ENCODE measurements around the gene CDC16. TPM values are rescaled to one million over a fixed set of nuclear protein-coding genes. Genes with fewer than 3 reads are reported as not detected.
"Not testable (repeated sequence)": the region's sequence is repeated elsewhere in the genome, so short reads cannot be mapped to it uniquely, and the experiment has no call there.

Gene CDC16
- total RNA-seq, 1 donor from 2014 or later: 65.5 TPM

- Histone ChIP-seq H3K36me3 (peaks cover 98% of the 10 kb centered on the region), H3K4me1 (no peaks in the 10 kb centered on the region), H3K27me3 (no peaks in the 10 kb centered on the region), H3K4me3 (no peak overlapping the region), H3K27ac (no peak overlapping the region), H3K9me3 (no peaks in the 10 kb centered on the region)
- TF ChIP-seq, protein P1, sequence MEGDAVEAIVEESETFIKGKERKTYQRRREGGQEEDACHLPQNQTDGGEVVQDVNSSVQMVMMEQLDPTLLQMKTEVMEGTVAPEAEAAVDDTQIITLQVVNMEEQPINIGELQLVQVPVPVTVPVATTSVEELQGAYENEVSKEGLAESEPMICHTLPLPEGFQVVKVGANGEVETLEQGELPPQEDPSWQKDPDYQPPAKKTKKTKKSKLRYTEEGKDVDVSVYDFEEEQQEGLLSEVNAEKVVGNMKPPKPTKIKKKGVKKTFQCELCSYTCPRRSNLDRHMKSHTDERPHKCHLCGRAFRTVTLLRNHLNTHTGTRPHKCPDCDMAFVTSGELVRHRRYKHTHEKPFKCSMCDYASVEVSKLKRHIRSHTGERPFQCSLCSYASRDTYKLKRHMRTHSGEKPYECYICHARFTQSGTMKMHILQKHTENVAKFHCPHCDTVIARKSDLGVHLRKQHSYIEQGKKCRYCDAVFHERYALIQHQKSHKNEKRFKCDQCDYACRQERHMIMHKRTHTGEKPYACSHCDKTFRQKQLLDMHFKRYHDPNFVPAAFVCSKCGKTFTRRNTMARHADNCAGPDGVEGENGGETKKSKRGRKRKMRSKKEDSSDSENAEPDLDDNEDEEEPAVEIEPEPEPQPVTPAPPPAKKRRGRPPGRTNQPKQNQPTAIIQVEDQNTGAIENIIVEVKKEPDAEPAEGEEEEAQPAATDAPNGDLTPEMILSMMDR (IDR thresholded peaks at IDR 0.05): no peak
- ATAC-seq (no peak), DNase-seq (no peak)
- intact Hi-C loops (cut with DNase I): no loop called here
Observed at GRCh38 chr13:114244637-114245036, 9.9 kb downstream of the CDC16 start.

GRCh38 chr13:114248011-114248410, 13.3 kb downstream of the CDC16 start:
- H3K27me3 ChIP-seq: no peaks in the 10 kb centered on the region
- H3K4me3 ChIP-seq: no peak overlapping the region
- H3K9me3 ChIP-seq: no peaks in the 10 kb centered on the region
- peaks cover 97% of the 10 kb centered on the region for H3K36me3 ChIP-seq
- TF ChIP-seq, protein P1 (IDR thresholded peaks at IDR 0.05): no peak
- no peak overlapping the region for H3K27ac ChIP-seq
- H3K4me1 ChIP-seq: no peaks in the 10 kb centered on the region
- no peak for ATAC-seq
- no peak for DNase-seq
- intact Hi-C loops (cut with DNase I): no loop called here

GRCh38 chr13:114249077-114249476, 14.4 kb downstream of the CDC16 start:
- H3K36me3 ChIP-seq: peaks cover 97% of the 10 kb centered on the region
- no peak for ATAC-seq

DNA sequence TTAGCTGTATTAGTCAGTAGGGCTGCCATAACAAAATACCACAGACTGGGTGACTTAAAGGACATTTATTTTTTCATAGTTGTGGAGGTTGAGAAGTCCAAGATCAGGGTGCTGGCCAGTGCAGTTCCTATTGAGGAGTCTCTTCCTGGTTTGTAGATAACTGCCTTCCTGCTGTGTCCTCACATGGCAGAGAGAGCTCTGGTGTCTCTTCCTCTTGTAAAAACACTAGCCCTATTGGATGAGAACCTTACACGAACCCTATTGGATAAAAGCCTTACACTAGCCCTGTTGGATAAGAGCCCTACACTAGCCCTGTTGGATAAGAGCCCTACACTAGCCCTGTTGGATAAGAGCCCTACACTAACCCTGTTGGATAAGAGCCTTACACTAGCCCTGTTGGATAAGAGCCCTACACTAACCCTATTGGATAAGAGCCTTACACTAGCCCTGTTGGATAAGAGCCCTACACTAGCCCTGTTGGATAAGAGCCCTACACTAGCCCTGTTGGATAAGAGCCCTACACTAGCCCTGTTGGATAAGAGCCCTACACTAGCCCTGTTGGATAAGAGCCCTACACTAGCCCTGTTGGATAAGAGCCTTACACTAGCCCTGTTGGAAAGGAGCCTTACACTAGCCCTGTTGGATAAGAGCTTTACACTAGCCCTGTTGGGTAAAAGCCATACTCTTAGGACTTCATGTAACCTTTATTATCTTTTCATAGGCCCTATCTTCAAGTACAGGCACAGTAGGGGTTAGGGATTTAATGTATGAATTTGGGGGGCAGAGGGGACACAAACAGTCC, 17.1 kb downstream of the CDC16 start:
- H3K4me1 ChIP-seq; ATAC-seq; H3K9me3 ChIP-seq; H3K27me3 ChIP-seq; H3K4me3 ChIP-seq; H3K27ac ChIP-seq; intact Hi-C loops (cut with DNase I); DNase-seq: not testable (repeated sequence)
- peaks cover 97% of the 10 kb centered on the region for H3K36me3 ChIP-seq

More at GRCh38 chr13:114249077-114249476, 14.4 kb downstream of the CDC16 start:
- Histone ChIP-seq H3K27ac (no peak overlapping the region), H3K4me3 (no peak overlapping the region), H3K9me3 (no peaks in the 10 kb centered on the region), H3K4me1 (no peaks in the 10 kb centered on the region), H3K27me3 (no peaks in the 10 kb centered on the region)
- TF ChIP-seq, protein P1 (IDR thresholded peaks at IDR 0.05): no peak
- intact Hi-C loops (cut with DNase I): no loop called here
- no peak for DNase-seq

- no peaks in the 10 kb centered on the region for H3K9me3 ChIP-seq
- H3K4me1 ChIP-seq: no peaks in the 10 kb centered on the region
- DNase-seq (no peak), ATAC-seq (peak; percentile 17)
- no peak overlapping the region for H3K4me3 ChIP-seq
- H3K36me3 ChIP-seq: peaks cover 99% of the 10 kb centered on the region
- no peaks in the 10 kb centered on the region for H3K27me3 ChIP-seq
- H3K27ac ChIP-seq: no peak overlapping the region
- intact Hi-C loops (cut with DNase I): no loop called here
- TF ChIP-seq, protein P1 (IDR thresholded peaks at IDR 0.05): no peak
Observed at GRCh38 chr13:114256547-114256946, 21.9 kb downstream of the CDC16 start.

GRCh38 chr13:114257014-114257413, 22.3 kb downstream of the CDC16 start:
- no peaks in the 10 kb centered on the region for H3K27me3 ChIP-seq
- H3K27ac ChIP-seq: no peak overlapping the region
- intact Hi-C loops (cut with DNase I): no loop called here
- ATAC-seq (no peak), DNase-seq (no peak)
- peaks cover 100% of the 10 kb centered on the region for H3K36me3 ChIP-seq
- no peaks in the 10 kb centered on the region for H3K4me1 ChIP-seq
- TF ChIP-seq, protein P1 (IDR thresholded peaks at IDR 0.05): no peak
- no peaks in the 10 kb centered on the region for H3K9me3 ChIP-seq
- H3K4me3 ChIP-seq: no peak overlapping the region

Data from upper lobe of right lung (tissue), 1 donor.